Embryonic facial prominence (tissue), 1 donor: Measurements from ENCODE around the gene PPFIA2.
A peak's percentile ranks its signal among the peaks of the same experiment; 100 is the strongest.

Source experiments
- DNase-seq: peaks from one replicate; pipeline ENCODE4 v3.0.0-alpha.2; 2016; ENCODE audit errors: extremely low spot score

Gene PPFIA2

DNA sequence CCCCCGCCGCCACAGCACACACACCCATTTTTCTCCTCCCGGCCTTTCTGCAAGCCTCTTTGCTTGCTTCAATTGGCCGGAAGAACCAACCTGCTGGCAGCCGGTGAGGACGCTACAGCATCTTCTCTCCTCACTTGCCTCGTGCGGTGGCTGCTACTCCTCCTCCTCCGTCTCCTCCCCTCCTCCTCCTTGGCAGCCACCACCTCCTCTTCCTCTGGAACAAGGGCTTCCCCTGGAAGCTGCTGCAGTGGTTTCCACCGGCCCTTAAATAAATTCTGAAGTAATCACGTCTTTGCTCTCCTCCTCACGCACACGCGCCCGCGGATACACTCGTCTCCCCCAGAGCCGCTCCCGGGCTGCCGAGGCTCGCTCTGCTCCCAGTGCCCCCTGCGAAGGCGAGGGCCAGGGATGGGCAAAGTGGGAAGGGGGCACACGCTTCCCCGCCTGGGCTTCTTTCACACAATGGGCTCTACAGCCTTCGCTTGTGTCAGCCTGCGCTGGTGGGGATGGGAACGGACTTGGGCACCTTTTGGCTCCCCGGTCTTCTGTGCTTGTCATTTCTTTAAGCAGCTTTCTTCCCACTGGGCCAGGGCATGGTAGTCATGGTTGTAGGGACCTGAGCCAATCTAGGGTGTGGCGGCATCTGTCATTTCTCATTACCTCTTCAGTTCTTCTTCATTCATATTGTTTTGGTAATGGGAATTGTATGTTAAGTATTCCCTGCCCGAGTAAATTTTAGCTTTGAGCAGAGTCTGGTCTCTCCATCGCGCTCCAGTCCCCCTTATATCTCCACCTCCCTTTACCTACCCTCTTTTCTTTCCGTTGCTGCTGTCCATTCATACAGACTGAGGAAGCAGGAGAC lies at the start of gene PPFIA2:
TSS of gene PPFIA2 (minus strand) at position 161 of the 862 bp plus-strand sequence.
- DNase-seq = peak; percentile 15

DNA sequence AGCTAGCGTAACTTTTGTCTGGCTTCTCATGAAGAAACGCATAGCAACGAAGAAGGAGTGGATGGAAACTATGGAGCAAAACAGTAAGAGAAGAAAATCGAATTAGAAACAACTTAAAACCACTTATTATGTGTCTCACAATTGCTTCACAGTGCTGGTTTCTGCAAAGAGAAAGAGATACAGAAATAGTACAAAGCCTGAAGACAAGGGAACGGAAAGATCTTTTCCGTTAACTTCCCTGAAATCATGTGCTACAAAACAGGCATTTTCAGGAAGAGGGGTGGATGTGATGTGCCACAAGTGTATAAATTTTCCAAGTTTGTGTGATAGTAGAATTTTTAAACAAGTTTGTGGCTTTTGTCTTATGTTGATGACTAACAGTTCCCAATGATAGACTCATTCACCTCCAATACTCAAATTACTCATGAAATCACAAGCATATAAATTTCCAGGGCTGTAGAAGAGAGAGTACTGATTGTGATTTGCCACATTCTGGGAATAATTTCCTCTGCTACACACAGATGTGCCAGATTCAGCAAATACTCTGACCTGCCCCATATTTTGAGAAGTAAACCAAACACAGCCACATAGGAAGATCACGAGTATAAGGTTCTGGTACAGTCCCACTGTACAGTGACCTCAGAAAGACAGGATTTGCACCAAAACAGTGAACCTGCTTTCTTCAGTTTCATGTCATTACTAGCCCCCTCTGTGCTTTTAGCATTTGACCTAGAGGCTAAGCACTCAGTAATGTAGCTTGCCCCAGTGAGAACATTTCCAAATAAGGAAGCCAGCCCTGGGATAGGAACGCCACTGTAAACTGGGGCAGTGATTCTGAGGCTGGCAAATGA lies 41.4 kb upstream of the PPFIA2 start:
- no peak for DNase-seq

DNA sequence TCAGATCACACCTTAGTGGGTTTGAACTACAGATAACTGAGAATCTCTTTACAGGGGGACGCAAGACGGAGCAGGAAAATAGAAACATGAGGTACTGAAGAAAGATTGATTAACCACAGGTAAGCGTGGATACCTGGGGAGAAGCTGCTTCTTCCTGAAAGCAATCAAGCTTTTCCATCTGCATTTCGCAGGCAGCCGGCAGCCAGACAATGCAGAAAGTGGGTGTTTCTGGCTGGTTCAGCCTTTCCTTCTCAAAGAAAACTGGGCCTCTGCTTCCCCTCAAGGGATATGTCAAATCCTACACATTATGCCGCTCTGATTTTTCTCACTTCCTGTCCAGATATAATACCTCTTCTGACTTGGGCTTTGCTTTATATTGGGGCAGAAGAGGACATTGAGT lies 39.1 kb upstream of the PPFIA2 start:
- DNase-seq = no peak

DNA sequence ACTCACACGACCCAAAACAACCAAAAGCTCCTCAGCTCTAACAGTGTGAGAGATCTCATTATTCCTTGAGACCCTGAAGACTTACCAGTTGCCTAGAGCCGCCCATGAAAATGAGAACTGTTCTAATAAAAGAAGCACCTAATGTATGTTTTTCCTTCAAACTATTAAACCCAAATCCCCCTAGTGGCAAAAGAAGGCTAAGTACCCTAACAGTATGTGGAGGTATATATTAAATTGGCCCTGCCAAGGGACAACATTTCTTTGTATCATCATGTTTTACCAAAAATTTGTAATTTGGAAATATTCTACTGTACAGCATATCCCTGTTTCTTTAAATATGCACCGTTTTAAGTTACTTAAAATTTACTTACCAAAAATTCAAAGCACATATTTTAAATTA lies 38.0 kb upstream of the PPFIA2 start:
- no peak for DNase-seq

DNA sequence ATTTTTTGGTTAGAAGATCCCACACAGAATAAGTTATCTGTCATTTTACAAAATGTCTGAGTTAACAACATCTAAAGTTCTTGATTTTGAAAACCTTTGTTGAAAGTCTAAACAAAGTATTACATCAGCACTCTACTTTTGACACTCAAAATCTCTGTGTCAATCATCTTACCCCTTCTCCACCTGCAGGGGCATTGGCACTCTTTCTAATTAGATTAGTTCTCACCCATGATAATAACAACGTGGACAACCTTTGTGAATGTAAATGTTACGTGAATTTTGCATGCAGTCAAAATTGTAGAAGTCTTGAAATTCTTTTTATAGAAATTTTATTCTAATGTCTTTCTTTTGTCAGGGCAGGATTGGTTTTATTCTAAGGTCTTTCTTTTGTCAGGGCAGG lies 33.5 kb upstream of the PPFIA2 start:
- DNase-seq = no peak

DNA sequence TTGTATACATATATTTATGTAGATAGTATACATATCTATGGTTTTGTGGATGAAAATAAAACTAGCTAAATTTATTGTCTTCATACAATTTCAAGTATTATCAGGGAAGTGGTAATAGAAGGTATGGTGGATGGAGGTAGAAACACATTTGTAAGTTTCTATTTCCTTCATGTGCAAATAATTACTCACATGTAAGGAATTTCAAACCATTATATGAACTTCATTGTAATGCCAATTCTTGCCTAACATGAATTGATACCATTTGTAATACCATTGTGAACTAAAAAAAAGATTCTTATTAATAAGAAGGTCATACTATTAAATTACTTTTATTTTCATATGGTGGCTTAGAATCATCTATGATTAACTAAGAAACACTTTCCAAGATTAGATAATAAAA lies 20.1 kb upstream of the PPFIA2 start:
- DNase-seq = no peak

DNA sequence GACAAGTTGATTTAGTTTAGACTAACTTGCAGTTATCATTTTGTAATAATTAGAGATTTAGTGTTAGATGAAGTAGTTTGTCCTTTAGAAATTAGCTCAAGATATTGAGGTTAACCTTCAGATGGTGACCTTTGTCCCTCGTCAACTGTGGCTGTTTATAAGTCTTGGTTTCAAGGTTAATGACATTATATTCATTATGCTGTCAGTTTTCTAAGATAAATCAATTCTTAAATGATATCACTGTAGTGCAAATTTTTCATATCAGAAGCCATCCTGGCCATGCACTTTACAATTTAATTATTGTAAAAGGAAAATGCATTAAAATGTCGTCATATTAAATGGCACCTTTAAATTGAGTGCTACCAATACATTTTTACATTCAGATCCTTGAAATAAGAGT lies 19.6 kb upstream of the PPFIA2 start:
- DNase-seq = no peak

DNA sequence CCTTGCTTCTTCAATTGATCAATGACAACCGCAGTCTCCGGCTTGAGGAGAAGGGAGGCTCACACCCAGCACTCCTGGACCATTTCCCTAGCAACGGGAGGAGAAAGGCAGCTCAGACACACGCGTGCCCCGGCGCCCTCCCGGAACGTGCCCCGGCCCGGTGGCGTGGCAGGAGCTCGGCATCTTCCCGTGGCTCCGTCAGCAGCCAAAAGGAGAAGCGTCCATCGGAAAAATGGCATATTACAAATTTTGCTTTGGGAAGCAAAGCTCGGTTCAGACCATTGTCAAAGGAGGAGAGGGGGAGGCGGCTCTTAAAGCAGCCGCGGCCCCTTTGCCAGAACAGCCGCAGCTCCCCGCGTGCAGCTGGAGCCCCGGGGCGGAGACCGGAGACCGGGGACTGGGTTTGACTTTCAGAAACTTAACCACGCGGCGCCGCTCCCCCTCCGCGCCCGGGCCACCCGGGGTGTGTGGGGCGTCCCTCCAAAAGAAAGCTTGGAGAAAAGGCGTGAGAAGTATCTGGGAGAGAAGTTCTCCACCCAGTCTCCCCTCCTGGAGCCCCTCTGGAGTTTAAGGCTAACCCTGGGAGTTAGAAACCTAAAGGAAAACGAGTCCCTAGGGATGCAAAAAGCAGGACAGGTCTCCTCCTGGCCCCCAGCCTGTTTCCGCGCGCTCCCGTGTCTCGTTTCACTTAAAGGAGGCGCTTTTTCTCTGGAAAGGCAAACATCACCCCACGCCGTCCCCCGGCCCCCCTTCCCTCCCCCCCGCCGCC lies 545 bp downstream of the PPFIA2 start:
- DNase-seq = peak; percentile 53

DNA sequence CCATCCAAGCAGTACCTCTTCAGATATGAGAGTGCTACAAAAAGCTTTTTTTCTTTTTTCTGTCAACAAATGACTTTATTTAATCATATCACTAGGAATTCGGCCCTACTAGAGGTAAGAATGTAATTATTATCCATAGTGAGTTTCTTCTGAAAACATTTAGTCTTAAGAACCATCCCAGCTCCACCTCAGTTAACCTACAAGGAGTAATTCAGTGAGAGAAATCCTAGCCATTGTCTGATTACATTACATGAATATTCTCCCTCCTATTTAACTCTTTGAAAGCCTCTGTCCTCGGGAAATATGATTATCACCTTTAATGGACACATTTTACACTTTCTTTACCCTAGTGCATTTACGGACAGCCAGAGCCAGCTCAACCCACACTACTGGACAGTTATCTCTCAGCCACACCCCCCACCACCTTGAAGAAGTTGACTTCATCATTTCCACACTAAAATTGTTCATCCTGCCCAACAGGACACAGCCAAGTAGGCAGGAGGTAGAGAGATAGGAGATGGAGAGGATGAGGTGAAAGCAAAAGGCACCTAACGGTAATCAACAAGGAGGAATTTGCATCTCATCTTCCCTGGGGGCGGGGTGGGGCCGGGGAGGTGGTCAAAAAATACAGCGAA lies 1.3 kb downstream of the PPFIA2 start:
- no peak for DNase-seq

DNA sequence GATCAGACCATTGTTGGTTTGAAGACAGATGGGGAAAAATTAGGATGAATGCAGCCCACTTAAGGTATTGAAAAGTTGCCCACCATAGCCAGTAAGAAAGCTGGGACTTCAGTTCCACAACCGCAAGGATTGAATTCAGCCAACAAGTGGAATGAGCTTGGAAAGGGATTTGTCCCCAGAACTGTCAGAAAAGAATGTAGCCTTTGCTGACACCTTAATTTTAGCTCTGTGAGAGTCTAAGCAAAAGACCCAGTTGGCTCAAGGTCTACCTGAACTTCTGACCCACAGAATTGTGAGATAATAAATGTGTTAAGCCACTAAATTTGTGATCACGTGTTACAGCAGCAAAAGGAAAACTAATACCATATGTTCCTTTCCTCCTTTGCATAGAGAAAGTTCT lies 29.4 kb downstream of the PPFIA2 start:
- no peak for DNase-seq

DNA sequence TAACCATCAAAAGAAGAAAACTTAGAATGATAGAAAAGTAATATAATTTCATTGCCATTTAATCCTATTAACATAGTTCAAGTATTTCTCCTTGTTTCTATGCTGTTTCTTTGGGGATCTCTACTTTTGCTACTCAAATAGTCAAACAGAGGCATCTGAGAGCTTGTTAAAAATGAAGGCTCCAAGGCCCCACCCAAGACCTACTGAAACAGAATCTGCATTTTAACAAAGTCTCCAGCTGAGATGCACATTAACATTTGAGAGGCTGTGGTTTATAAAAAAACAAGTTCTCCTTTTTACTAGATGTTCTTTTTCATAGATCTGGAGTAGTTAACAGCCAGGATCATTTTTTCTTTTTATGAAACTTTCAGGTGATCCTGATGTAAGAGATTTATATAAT lies 31.8 kb downstream of the PPFIA2 start:
- no peak for DNase-seq

DNA sequence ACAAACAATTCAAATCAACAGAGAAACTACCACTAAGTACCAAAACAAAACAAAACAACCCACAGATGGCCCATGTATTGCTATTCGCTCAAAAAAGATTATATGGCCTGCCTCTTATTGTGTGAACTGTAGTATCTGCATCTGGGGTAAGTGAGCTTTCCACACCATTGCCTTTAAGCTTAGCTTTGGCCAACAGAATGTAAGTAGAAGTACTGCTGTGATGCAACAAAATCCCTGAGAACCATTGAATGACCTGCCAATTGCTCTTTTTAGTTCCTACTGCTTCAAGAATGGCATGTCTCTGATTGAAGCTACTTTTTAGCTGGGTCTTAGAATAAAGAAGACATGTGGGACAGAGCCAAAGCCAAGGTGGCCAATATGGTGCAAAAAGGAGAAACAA lies 32.5 kb downstream of the PPFIA2 start:
- DNase-seq = no peak

DNA sequence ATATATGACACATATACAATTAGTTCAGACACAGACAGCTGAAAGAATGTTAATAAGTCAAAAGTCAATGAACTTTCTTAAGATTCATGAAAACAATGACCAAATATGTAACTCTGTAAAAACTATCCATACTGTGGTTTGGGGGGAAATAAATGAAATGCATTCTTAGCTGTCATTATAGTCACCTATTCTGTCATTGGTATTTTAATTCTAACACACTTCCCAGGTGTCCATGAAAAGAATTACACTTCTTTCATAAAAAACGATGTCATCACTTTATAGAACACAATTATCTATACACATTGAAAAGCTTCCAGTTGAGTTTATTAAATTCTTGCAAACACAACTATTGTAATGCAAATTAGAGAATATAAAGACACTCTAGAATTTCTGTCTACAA lies 35.8 kb downstream of the PPFIA2 start:
- no peak for DNase-seq

DNA sequence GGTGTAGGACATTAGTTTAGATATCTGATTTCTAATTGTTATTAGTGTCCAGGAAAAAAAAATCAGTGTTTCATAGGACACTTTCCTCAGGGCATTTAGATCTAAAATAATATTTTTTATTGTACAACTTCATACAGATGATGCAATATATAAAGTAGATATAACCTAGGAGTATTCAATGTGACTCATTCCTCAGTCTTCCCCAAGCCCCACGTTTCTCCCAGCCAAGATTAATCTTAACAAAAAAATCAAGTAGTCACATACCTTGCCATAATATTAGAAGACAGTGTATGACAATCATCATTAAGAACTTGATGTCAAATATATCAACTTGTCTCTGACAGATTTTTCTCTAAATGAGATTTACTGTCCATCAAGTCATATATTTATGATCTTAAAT lies 37.1 kb downstream of the PPFIA2 start:
- DNase-seq = no peak

DNA sequence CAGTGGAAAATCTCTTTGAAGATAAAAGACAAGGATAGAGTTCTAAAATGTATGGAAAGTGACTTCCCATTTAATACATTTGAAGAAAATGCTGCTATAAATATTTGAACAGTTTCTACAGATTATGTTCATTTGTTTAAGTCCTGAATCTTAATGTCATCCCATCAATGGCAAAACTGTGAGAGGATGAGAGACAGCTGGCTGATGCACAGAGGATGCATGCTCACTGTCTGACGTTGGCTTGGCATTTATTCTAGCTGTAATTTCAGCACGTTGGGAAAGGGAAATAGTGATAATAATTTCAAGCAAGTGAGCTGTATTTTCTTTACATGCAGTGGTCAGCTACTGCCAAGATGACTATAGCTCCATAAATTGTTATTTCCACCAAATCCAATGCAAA lies 40.5 kb downstream of the PPFIA2 start:
- no peak for DNase-seq

DNA sequence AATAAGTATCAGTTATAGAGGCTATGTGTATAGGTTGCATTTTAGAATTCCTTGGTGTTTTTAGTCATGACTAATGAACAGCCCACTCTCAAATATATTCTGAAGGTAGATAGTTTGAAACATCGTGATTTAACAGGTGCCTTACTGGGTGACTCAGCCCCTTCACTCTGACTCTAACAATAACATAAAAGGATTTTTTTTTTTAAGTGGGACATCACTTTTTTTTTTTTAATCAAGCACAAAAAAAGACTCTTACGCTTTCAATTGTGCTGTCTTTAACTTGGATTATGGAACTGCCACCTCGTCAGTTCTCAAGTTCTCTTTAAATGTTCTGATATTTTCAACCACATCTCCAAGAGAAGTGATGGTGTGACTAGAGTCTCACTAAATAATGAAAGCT lies 46.6 kb downstream of the PPFIA2 start:
- no peak for DNase-seq

DNA sequence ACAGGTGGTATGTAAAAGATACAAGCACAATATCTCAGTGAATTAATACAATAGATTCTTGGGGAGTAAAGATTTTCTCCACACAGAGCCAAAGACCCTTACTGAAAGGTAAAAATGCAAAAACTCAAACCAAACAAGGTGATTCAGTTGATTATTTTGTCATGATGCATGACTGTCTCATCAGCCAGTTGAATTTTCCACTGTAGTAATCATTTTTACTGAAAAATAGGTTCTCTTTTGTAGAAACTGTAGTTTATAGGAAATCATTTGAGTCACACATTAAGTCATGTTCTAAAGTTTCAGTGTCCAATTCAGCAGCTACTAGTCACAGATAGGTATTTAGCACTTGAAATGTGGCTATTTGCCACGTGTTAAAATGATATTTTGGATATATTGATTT lies 53.6 kb downstream of the PPFIA2 start:
- DNase-seq = no peak

DNA sequence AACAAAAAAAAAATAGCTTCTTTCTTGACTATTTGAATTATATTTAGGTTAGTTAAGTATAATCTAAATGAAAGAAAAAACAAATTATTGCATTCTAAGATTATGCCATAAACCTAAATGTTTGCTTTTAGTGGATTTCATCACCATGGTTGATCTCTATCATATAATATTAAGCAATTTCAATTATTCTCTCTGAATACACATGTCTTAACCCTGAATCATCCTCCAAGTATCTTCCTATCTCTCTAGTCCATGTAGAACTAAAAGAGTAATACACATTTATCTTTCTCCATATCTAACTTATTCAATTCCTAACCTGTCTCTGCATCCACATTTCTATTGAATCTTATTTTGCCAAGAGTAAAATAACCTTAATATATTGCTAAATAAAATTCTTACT lies 59.6 kb downstream of the PPFIA2 start:
- DNase-seq = no peak

DNA sequence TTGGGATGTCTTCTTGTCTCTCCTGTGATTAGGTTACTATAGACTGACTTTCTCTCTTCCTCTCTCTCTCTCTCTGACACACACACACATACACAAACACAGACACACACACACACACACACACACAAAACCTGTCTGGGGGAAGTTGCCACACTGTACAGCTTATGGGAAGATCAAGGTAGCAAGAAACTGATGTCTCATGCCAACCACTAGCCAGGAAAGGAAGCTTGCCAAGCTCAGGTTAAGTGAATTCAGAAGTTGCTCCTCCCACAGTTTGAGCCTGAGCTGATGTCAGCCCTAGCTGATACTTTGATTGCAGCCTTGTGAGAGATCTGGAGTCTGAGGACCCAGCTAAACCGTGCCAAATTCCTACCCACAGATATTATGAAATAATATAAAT lies 67.1 kb downstream of the PPFIA2 start:
- no peak for DNase-seq

DNA sequence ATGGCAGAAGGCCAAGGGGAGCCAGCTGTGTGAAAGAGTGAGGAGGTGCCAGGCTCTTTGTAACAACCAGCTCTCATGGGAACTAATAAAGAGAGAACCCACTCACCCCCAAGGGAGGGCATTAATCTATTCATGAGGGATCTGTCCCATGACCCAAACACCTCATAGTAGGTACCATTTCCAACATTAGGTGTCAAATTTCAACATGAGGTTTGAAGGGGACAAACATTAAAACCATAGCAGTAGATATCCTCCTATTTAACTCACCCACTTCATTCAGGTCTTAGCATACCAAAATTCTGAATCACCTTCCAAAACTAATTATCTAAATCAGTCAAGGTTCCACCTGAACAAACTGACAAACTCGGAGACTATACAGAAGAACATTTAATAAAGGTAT lies 75.3 kb downstream of the PPFIA2 start:
- DNase-seq = no peak

DNA sequence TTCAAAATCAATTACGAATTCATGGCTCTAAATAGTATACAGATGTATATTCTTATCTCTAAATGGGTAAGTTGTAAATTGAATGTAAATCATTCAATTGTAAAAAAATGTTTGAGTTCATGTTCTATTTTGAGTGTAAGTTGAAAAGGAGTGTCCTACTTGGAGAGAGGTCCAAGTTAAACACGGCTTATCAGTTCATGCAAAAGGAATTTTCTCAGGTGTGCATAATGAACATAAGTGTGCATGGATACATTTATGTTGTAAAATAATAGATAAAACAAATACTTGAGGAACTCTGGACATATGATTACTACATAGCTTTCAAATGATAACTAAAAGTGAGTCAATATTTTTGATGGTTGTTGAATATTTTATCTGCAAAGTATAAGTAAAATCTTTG lies 79.5 kb downstream of the PPFIA2 start:
- no peak for DNase-seq

DNA sequence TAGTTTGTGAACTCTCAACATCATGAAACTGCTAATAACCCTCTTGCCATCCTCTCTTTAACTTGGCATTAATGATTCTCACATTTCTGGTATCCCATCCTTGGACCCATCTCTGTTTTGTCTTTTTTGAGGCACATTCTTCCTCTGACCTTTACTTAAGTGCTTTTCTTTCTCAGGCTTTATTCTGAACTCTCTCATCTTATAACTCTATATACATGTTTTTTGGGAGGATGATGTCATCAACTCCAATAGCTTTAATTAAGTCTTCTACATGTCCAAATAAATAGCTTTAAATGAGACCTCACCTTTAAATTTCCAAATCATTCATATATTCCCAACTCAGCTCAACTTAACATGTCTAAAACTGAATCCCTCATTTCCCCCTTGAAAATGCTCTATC lies 88.4 kb downstream of the PPFIA2 start:
- no peak for DNase-seq
